ENCODE measurements around the gene HCLS1.

The HCLS1 gene

DNA sequence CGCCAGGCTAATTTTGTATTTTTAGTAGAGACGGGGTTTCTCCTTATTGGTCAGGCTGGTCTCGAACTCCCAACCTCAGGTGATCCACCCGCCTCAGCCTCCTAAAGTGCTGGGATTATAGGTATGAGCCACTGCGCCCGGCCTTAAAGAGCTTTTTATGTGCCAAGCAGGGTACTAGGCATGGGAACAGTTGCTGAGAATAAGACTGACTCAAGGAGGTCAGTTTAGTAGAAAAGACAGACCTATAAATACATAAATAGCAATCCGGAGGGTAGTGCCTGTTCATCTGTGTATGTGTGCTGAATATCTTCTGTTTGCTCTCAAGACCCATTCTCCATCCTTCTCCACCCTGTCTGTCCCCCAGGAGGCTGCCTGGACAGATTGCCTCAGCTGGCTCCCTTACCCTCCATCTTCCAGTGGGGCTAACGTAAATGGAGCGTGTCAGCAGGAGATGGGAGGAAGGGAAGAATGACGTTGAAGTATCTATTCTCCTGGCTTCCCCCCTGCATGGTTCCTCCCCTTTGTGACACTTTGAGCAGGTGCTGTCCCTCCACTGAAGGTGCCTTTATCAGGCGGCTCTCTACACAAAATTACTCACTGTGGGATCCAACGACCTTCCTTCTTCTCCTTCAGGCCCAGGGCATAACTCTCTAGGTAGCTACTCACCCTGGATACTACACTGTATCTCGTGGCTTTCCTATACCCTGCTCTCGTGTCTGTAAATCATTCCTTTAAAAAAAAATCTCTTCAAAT is 36.4 kb downstream of the HCLS1 start:
- H4K20me1 ChIP-seq (ENCODE audit: insufficient read depth, low read length): no peaks in the 10 kb centered on the region

DNA sequence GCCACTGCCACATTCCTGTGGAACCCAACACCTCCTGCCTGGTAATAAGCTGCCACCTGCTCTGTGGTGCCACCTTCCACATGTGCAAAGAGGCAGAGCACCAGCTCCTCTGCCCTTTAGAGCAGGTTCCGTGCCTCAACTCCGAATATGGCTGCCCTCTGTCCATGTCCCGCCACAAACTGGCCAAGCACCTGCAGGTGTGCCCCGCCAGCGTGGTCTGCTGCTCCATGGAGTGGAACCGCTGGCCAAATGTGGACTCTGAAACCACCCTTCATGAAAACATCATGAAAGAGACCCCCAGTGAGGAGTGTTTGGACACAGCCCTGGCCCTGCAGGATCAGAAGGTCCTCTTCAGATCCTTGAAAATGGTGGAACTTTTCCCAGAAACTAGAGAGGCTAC is 39.2 kb downstream of the HCLS1 start:
- Histone ChIP-seq H3K27ac (ENCODE audit: low read depth, low read length, poor library complexity, severe bottlenecking) (no peak overlapping the region), H3F3A (ENCODE audit: insufficient read depth, low read length) (no peaks in the 10 kb centered on the region), H3K36me3 (ENCODE audit: insufficient read depth, low read length) (no peaks in the 10 kb centered on the region), H2AFZ (ENCODE audit: low read length) (no peak overlapping the region), H3K9me3 (ENCODE audit: low read length) (no peaks in the 10 kb centered on the region), H3K4me2 (ENCODE audit: low read length) (no peak overlapping the region), H3K4me3 (ENCODE audit: low read depth, low read length, poor library complexity, severe bottlenecking) (no peak overlapping the region), H3K79me2 (ENCODE audit: insufficient read depth, low read length) (no peaks in the 10 kb centered on the region), H3K9me2 (ENCODE audit: low read depth, low read length) (no peaks in the 10 kb centered on the region), H3K9ac (ENCODE audit: low read length) (no peak overlapping the region), H3K27me3 (ENCODE audit: insufficient read depth, low read length) (no peaks in the 10 kb centered on the region), H3K4me1 (ENCODE audit: insufficient read depth, low read length, severe bottlenecking) (no peaks in the 10 kb centered on the region), H4K20me1 (ENCODE audit: insufficient read depth, low read length) (no peaks in the 10 kb centered on the region)
- no peak for TF ChIP-seq EZH2 (IDR thresholded peaks at IDR 0.05; ENCODE audit: borderline replicate concordance, low read length)
- TF ChIP-seq, protein P1, sequence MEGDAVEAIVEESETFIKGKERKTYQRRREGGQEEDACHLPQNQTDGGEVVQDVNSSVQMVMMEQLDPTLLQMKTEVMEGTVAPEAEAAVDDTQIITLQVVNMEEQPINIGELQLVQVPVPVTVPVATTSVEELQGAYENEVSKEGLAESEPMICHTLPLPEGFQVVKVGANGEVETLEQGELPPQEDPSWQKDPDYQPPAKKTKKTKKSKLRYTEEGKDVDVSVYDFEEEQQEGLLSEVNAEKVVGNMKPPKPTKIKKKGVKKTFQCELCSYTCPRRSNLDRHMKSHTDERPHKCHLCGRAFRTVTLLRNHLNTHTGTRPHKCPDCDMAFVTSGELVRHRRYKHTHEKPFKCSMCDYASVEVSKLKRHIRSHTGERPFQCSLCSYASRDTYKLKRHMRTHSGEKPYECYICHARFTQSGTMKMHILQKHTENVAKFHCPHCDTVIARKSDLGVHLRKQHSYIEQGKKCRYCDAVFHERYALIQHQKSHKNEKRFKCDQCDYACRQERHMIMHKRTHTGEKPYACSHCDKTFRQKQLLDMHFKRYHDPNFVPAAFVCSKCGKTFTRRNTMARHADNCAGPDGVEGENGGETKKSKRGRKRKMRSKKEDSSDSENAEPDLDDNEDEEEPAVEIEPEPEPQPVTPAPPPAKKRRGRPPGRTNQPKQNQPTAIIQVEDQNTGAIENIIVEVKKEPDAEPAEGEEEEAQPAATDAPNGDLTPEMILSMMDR (IDR thresholded peaks at IDR 0.05; ENCODE audit: low read length): no peak

More for the DNA sequence above, 36.4 kb downstream of the HCLS1 start:
- Histone ChIP-seq H3K9me3 (ENCODE audit: low read length) (no peaks in the 10 kb centered on the region), H3F3A (ENCODE audit: insufficient read depth, low read length) (no peaks in the 10 kb centered on the region), H3K4me3 (ENCODE audit: low read depth, low read length, poor library complexity, severe bottlenecking) (no peak overlapping the region), H3K9me2 (ENCODE audit: low read depth, low read length) (no peaks in the 10 kb centered on the region), H3K9ac (ENCODE audit: low read length) (no peak overlapping the region), H3K36me3 (ENCODE audit: insufficient read depth, low read length) (peaks cover 11% of the 10 kb centered on the region), H2AFZ (ENCODE audit: low read length) (no peak overlapping the region), H3K4me1 (ENCODE audit: insufficient read depth, low read length, severe bottlenecking) (no peaks in the 10 kb centered on the region), H3K27me3 (ENCODE audit: insufficient read depth, low read length) (no peaks in the 10 kb centered on the region), H3K79me2 (ENCODE audit: insufficient read depth, low read length) (no peaks in the 10 kb centered on the region), H3K4me2 (ENCODE audit: low read length) (no peak overlapping the region), H3K27ac (ENCODE audit: low read depth, low read length, poor library complexity, severe bottlenecking) (no peak overlapping the region)
- TF ChIP-seq, protein P1 (IDR thresholded peaks at IDR 0.05; ENCODE audit: low read length): no peak
- TF ChIP-seq EZH2 (IDR thresholded peaks at IDR 0.05; ENCODE audit: borderline replicate concordance, low read length): no peak

DNA sequence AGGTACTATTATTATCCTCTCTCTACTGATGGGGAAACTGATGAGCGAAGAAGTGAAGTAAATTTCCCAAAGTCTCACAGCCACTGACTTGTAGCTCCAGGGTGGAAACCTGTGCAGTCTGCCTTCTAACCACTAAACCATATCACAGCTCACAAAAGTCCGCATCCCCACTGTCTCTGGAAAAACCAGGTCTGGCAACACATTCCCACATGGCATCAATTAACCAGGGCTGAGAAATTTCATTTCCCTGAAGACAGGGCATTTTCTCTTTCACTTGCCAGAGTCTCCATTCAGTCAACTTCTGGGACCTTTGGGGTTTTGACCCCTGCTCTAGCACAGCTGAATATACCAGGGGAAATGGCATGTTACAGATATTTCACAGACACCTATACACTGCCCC is 41.0 kb downstream of the HCLS1 start:
- H3F3A ChIP-seq (ENCODE audit: insufficient read depth, low read length): no peaks in the 10 kb centered on the region
- no peak overlapping the region for H3K9ac ChIP-seq (ENCODE audit: low read length)
- H3K9me3 ChIP-seq (ENCODE audit: low read length): no peaks in the 10 kb centered on the region
- H2AFZ ChIP-seq (ENCODE audit: low read length): no peak overlapping the region
- H3K27ac ChIP-seq (ENCODE audit: low read depth, low read length, poor library complexity, severe bottlenecking): no peak overlapping the region
- no peak overlapping the region for H3K4me2 ChIP-seq (ENCODE audit: low read length)
- H3K4me3 ChIP-seq (ENCODE audit: low read depth, low read length, poor library complexity, severe bottlenecking): no peak overlapping the region
- no peaks in the 10 kb centered on the region for H3K4me1 ChIP-seq (ENCODE audit: insufficient read depth, low read length, severe bottlenecking)
- H4K20me1 ChIP-seq (ENCODE audit: insufficient read depth, low read length): no peaks in the 10 kb centered on the region
- TF ChIP-seq, protein P1 (IDR thresholded peaks at IDR 0.05; ENCODE audit: low read length): no peak
- TF ChIP-seq EZH2 (IDR thresholded peaks at IDR 0.05; ENCODE audit: borderline replicate concordance, low read length): no peak
- no peaks in the 10 kb centered on the region for H3K79me2 ChIP-seq (ENCODE audit: insufficient read depth, low read length)
- H3K27me3 ChIP-seq (ENCODE audit: insufficient read depth, low read length): no peaks in the 10 kb centered on the region
- H3K9me2 ChIP-seq (ENCODE audit: low read depth, low read length): no peaks in the 10 kb centered on the region
- H3K36me3 ChIP-seq (ENCODE audit: insufficient read depth, low read length): no peaks in the 10 kb centered on the region

All from OCI-LY1 (cell line).